CD4-positive, alpha-beta T cell (primary cell): ENCODE measurements around the gene CEP57L1. TPM values are rescaled to one million over a fixed set of nuclear protein-coding genes. Genes with fewer than 3 reads are reported as not detected.

Experiments
- ATAC-seq: fragments of 200-7000 bp; cut with Tn5 transposase; one replicate; pipeline ENCODE4 v1.10.0; 2022; ENCODE audit warnings: mild to moderate bottlenecking; ENCODE audit not compliant: poor library complexity
- CTCF ChIA-PET: fragments of 350-600 bp; sonication (Branson Sonifier 250); formaldehyde crosslinking; loops from one replicate; lab custom pipeline; 2021; ENCODE audit warnings: antibody characterized with exemption, inconsistent platforms; lab: Charles Lee
- POLR2A ChIA-PET: fragments of 350-600 bp; sonication (Branson Sonifier 250); formaldehyde crosslinking; loops from one replicate; lab custom pipeline; 2021; ENCODE audit warnings: antibody characterized with exemption, inconsistent platforms; lab: Charles Lee
- DNase-seq, 14 experiments: peaks; one replicate each; pipeline ENCODE4 v3.0.0-alpha.2; 2013 to 2020; ENCODE audit warnings: mixed read lengths in 2 of 14
- H3K27ac ChIP-seq, 2 donors: one replicate each; pipeline versions ENCODE4 v1.5.1 to v1.7.0; 2013; ENCODE audit warnings: low read length in 2 of 2, low read depth in 1 of 2, mild to moderate bottlenecking in 1 of 2
- H3K27me3 ChIP-seq, 2 experiments: 1 replicate in 1 of 2; 2 replicates in 1 of 2; pipeline versions ENCODE4 v1.6.1 to v1.7.0; 2013; ENCODE audit warnings: low read length in 2 of 2, control low read depth in 1 of 2, mild to moderate bottlenecking in 1 of 2, moderate library complexity in 1 of 2; ENCODE audit not compliant: insufficient read depth in 2 of 2, control insufficient read depth in 1 of 2
- H3K36me3 ChIP-seq: one replicate; pipeline ENCODE4 v1.6.1; 2013; ENCODE audit warnings: low read length, control low read depth; ENCODE audit not compliant: insufficient read depth
- H3K4me1 ChIP-seq: one replicate; pipeline ENCODE4 v1.6.1; 2013; ENCODE audit warnings: low read length, control low read depth; ENCODE audit not compliant: insufficient read depth
- H3K4me3 ChIP-seq: one replicate; pipeline ENCODE4 v1.5.1; 2013; ENCODE audit warnings: mild to moderate bottlenecking, low read length, moderate library complexity
- H3K9me3 ChIP-seq, 2 experiments: 1 replicate in 1 of 2; 2 replicates in 1 of 2; pipeline versions ENCODE4 v1.6.1 to v1.7.0; 2013; ENCODE audit warnings: low read length in 2 of 2, mild to moderate bottlenecking in 2 of 2, control low read depth in 1 of 2, moderate library complexity in 1 of 2; ENCODE audit not compliant: control insufficient read depth in 1 of 2, insufficient read depth in 1 of 2
- H3K27ac Mint-ChIP-seq: one replicate; pipeline ENCODE4 v1.8.0; 2020; ENCODE audit warnings: mixed read lengths
- H3K27me3 Mint-ChIP-seq: one replicate; pipeline ENCODE4 v1.8.0; 2021; ENCODE audit warnings: mixed read lengths
- H3K36me3 Mint-ChIP-seq: one replicate; pipeline ENCODE4 v1.8.0; 2021; ENCODE audit warnings: low read depth, mixed read lengths
- H3K4me1 Mint-ChIP-seq: one replicate; pipeline ENCODE4 v1.8.0; 2021; ENCODE audit warnings: low read depth, mixed read lengths
- H3K4me3 Mint-ChIP-seq: one replicate; pipeline ENCODE4 v1.8.0; 2020; ENCODE audit warnings: mild to moderate bottlenecking, mixed read lengths
- H3K9me3 Mint-ChIP-seq: one replicate; pipeline ENCODE4 v1.8.0; 2020; ENCODE audit warnings: mixed read lengths
- intact Hi-C, 2 experiments: fragments of 100-400 bp; cut with DNase I in 1 of 2; cut with micrococcal nuclease in 1 of 2; formaldehyde crosslinking; loops; one replicate each; pipeline versions ENCODE4 v1.15.1 to v1.9.0; 2023 to 2025; cut with DNase I, micrococcal nuclease
- total RNA-seq, 174 experiments: library from RNA in 2 of 174; stranded (reverse) in 2 of 174; gene quantifications; one replicate each; pipeline ENCODE4 v1.2.3 and lab custom pipeline; 2021 to 2026
- TF ChIP-seq, protein P1 (sequence below): fragments of 200-600 bp; IDR thresholded peaks from one replicate; pipeline ENCODE4 v1.8.0; 2022; ENCODE audit warnings: antibody characterized with exemption, mild to moderate bottlenecking

CEP57L1 gene
- total RNA-seq, 2 experiments from 2014 or later, result 3.8 to 4.8 TPM

DNA sequence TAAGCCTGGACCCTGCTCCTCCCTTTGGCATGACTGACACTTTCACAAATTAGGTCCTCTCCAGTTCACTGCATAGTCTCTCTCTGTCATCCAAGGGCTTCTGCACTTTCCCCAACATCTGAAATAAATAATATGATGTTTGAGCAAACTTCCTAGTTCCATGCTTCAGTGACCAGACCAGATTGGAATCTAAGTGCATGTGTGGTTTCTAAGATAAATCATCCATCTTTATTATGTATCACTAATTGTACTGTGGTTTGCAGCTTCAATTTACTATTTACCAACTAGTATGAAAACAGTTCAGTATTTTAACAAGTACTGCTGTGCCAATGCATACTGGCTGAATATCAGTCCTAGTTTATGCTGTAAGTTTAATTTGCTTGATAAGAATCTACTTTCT lies 19.4 kb upstream of the CEP57L1 start:
- Histone ChIP-seq H3K9me3 (no peaks in the 10 kb centered on the region), H3K36me3 (no peaks in the 10 kb centered on the region), H3K4me3 (no peak overlapping the region), H3K27ac (no peak overlapping the region), H3K27me3 (no peaks in the 10 kb centered on the region), H3K4me1 (no peaks in the 10 kb centered on the region)
- Mint-ChIP-seq H3K4me1 (peaks cover 19% of the 10 kb centered on the region), H3K27me3 (no peaks in the 10 kb centered on the region), H3K36me3 (no peaks in the 10 kb centered on the region), H3K27ac (no peak overlapping the region), H3K4me3 (no peak overlapping the region), H3K9me3 (no peaks in the 10 kb centered on the region)
- ATAC-seq (no peak), DNase-seq (no peak)
- intact Hi-C loops, result loop anchor here (5.0 to 10.0 kb wide), 2 partner anchors 161 to 179 kb away; no protein-coding TSS in a partner anchor
- ChIA-PET POLR2A (no interaction called here), CTCF (interaction anchor here (1.1 to 6.0 kb wide), 2 partner anchors 15 to 533 kb away, joined by 4 to 50 read pairs; no protein-coding TSS in a partner anchor)
- TF ChIP-seq, protein P1, sequence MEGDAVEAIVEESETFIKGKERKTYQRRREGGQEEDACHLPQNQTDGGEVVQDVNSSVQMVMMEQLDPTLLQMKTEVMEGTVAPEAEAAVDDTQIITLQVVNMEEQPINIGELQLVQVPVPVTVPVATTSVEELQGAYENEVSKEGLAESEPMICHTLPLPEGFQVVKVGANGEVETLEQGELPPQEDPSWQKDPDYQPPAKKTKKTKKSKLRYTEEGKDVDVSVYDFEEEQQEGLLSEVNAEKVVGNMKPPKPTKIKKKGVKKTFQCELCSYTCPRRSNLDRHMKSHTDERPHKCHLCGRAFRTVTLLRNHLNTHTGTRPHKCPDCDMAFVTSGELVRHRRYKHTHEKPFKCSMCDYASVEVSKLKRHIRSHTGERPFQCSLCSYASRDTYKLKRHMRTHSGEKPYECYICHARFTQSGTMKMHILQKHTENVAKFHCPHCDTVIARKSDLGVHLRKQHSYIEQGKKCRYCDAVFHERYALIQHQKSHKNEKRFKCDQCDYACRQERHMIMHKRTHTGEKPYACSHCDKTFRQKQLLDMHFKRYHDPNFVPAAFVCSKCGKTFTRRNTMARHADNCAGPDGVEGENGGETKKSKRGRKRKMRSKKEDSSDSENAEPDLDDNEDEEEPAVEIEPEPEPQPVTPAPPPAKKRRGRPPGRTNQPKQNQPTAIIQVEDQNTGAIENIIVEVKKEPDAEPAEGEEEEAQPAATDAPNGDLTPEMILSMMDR, result no peak

DNA sequence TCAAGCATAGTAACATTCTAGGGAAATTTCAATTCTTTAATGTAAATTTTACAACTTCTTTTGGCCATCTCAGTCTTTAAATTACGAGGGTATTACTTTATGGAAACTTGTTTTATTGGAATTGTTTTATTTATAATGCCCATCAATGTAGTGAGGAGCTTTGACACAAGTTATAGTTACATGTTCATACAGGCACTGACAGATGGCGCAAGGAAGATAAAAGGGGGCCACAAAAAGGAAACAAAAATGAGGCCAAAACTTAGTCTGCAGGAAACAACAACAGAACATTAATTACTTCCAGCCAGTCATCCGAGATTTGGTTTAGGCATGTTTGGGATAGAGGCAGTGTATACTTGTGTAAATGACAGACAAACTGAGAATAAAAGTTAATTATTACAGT lies 18.9 kb upstream of the CEP57L1 start:
- DNase-seq, result no peak
- Histone ChIP-seq H3K4me1 (no peaks in the 10 kb centered on the region), H3K4me3 (no peak overlapping the region), H3K9me3 (no peaks in the 10 kb centered on the region), H3K27ac (no peak overlapping the region), H3K36me3 (no peaks in the 10 kb centered on the region), H3K27me3 (no peaks in the 10 kb centered on the region)
- H3K4me3 Mint-ChIP-seq, result no peak overlapping the region
- ATAC-seq, result no peak
- H3K27ac Mint-ChIP-seq, result no peak overlapping the region
- TF ChIP-seq, protein P1, result no peak
- H3K36me3 Mint-ChIP-seq, result no peaks in the 10 kb centered on the region
- ChIA-PET POLR2A (no interaction called here), CTCF (no interaction called here)
- peaks cover 15% of the 10 kb centered on the region for H3K4me1 Mint-ChIP-seq
- no peaks in the 10 kb centered on the region for H3K27me3 Mint-ChIP-seq
- intact Hi-C loops, result loop anchor here (5.0 to 10.0 kb wide), 2 partner anchors 162 to 179 kb away; no protein-coding TSS in a partner anchor
- no peaks in the 10 kb centered on the region for H3K9me3 Mint-ChIP-seq

DNA sequence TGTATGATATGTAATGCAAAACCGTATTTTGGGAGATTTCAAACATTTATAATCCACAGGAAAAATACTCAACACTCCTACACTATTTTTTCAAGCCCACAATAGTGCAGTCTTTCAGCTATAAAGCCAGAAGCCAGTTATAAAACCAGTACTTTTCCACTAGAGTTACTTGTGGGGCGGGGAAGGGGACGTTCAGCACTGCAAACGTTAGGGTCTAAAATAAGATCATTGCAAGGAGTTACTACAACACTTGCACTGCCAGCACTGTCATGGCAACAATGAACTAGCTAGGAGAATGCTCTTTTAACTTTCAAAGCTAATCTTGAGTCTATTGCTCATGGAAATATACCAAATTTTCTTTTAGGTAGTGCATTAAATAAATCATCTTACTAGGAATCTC lies 15.3 kb upstream of the CEP57L1 start:
- intact Hi-C loops, result loop anchor here (5.0 to 10.0 kb wide), 2 partner anchors 165 to 183 kb away; no protein-coding TSS in a partner anchor
- CTCF ChIA-PET, result no interaction called here
- POLR2A ChIA-PET, result interaction anchor here (0.8 kb wide), 1 partner anchor 15 kb away, joined by 4 read pairs; the partner anchor contains the start of genes CEP57L1 and SESN1

More for the DNA sequence above, 15.3 kb upstream of the CEP57L1 start:
- Mint-ChIP-seq H3K36me3 (no peaks in the 10 kb centered on the region), H3K27ac (no peak overlapping the region), H3K9me3 (no peaks in the 10 kb centered on the region), H3K4me3 (no peak overlapping the region), H3K27me3 (no peaks in the 10 kb centered on the region), H3K4me1 (no peaks in the 10 kb centered on the region)
- DNase-seq (no peak), ATAC-seq (no peak)
- no peak overlapping the region for H3K27ac ChIP-seq
- H3K36me3 ChIP-seq, result no peaks in the 10 kb centered on the region
- H3K4me1 ChIP-seq, result no peaks in the 10 kb centered on the region
- H3K9me3 ChIP-seq, result no peaks in the 10 kb centered on the region
- TF ChIP-seq, protein P1, result no peak
- no peak overlapping the region for H3K4me3 ChIP-seq
- H3K27me3 ChIP-seq, result no peaks in the 10 kb centered on the region
